Peyer's patch (tissue), 4 donors: Measurements from ENCODE around the gene AP2A2.
A peak's percentile ranks its signal among the peaks of the same experiment; 100 is the strongest.

Source experiments
- POLR2A ChIP-seq, 2 donors: fragments of 450-650 bp; IDR thresholded peaks; one replicate each; pipeline ENCODE4 v1.5.1; 2017; ENCODE audit warnings: antibody characterized with exemption in 2 of 2, mild to moderate bottlenecking in 2 of 2, moderate library complexity in 2 of 2
- TF ChIP-seq, protein P1 (sequence below), 6 experiments: fragments of 450-650 bp in 4 of 6; fragments of 200-600 bp in 2 of 6; sonication (generic) in 1 of 6; IDR thresholded peaks; one replicate each; pipeline ENCODE4 v1.5.1; 2017 to 2019; ENCODE audit warnings: antibody characterized with exemption in 6 of 6, mild to moderate bottlenecking in 3 of 6, moderate library complexity in 1 of 6

GRCh38 chr11:898143-898511 is 27.5 kb upstream of the AP2A2 start:
- TF ChIP-seq POLR2A (IDR thresholded peaks at IDR 0.05): no peak
- TF ChIP-seq, protein P1, sequence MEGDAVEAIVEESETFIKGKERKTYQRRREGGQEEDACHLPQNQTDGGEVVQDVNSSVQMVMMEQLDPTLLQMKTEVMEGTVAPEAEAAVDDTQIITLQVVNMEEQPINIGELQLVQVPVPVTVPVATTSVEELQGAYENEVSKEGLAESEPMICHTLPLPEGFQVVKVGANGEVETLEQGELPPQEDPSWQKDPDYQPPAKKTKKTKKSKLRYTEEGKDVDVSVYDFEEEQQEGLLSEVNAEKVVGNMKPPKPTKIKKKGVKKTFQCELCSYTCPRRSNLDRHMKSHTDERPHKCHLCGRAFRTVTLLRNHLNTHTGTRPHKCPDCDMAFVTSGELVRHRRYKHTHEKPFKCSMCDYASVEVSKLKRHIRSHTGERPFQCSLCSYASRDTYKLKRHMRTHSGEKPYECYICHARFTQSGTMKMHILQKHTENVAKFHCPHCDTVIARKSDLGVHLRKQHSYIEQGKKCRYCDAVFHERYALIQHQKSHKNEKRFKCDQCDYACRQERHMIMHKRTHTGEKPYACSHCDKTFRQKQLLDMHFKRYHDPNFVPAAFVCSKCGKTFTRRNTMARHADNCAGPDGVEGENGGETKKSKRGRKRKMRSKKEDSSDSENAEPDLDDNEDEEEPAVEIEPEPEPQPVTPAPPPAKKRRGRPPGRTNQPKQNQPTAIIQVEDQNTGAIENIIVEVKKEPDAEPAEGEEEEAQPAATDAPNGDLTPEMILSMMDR (IDR thresholded peaks at IDR 0.05): peak in 2 of 6 experiments; percentile 7 to 17
